H9 (cell line): ENCODE data around the gene TRIM59. TPM values are rescaled to one million over a fixed set of nuclear protein-coding genes. Genes with fewer than 3 reads are reported as not detected.

Experiments
- DNase-seq: peaks from one replicate; pipeline ENCODE4 v3.0.0-alpha.2; 2017
- H2AFZ ChIP-seq: one replicate; pipeline ENCODE4 v1.6.1; 2013; ENCODE audit warnings: mild to moderate bottlenecking, low read length, control low read depth, moderate library complexity
- H2AK5ac ChIP-seq: 2 replicates; pipeline ENCODE4 v1.6.1; 2013; ENCODE audit warnings: low read length, control low read depth, mixed read lengths; ENCODE audit not compliant: insufficient read length
- H2BK120ac ChIP-seq: one replicate; pipeline ENCODE4 v1.6.1; 2013; ENCODE audit warnings: low read depth, mild to moderate bottlenecking, low read length, control low read depth, inconsistent platforms; ENCODE audit not compliant: poor library complexity, severe bottlenecking
- H2BK12ac ChIP-seq: 2 replicates; pipeline ENCODE4 v1.6.1; 2013; ENCODE audit warnings: low read length, control low read depth, mixed read lengths, low read depth; ENCODE audit not compliant: insufficient read length
- H2BK15ac ChIP-seq: 2 replicates; pipeline ENCODE4 v1.6.1; 2013; ENCODE audit warnings: low read depth, low read length, control low read depth
- H2BK20ac ChIP-seq: one replicate; pipeline ENCODE4 v1.6.1; 2013; ENCODE audit warnings: low read depth, mild to moderate bottlenecking, low read length, control low read depth, inconsistent platforms; ENCODE audit not compliant: poor library complexity, severe bottlenecking
- H2BK5ac ChIP-seq: 2 replicates; pipeline ENCODE4 v1.6.1; 2013; ENCODE audit warnings: low read length, control low read depth, mixed read lengths; ENCODE audit not compliant: insufficient read length
- H3K14ac ChIP-seq: 2 replicates; pipeline ENCODE4 v1.6.1; 2013; ENCODE audit warnings: low read length, control low read depth; ENCODE audit not compliant: insufficient read depth
- H3K18ac ChIP-seq: 2 replicates; pipeline ENCODE4 v1.6.1; 2013; ENCODE audit warnings: low read depth, mild to moderate bottlenecking, mixed read lengths, low read length, control low read depth; ENCODE audit not compliant: insufficient read length
- H3K23ac ChIP-seq: 2 replicates; pipeline ENCODE4 v1.6.1; 2013; ENCODE audit warnings: low read length, control low read depth, mixed read lengths, low read depth; ENCODE audit not compliant: insufficient read length
- H3K23me2 ChIP-seq: 2 replicates; pipeline ENCODE4 v1.6.1; 2013; ENCODE audit warnings: low read depth, mild to moderate bottlenecking, mixed read lengths, low read length, control low read depth; ENCODE audit not compliant: insufficient read length, poor library complexity, severe bottlenecking
- H3K27ac ChIP-seq: 2 replicates; pipeline ENCODE4 v1.5.1; 2013; ENCODE audit warnings: low read length, control low read depth, mixed read lengths, low read depth; ENCODE audit not compliant: insufficient read length
- H3K27me3 ChIP-seq: 2 replicates; pipeline ENCODE4 v1.6.1; 2013; ENCODE audit warnings: low read length, control low read depth, inconsistent platforms; ENCODE audit not compliant: insufficient read depth
- H3K4ac ChIP-seq: 2 replicates; pipeline ENCODE4 v1.6.1; 2013; ENCODE audit warnings: low read depth, mild to moderate bottlenecking, control low read depth, inconsistent platforms, low read length, moderate library complexity
- H3K4me1 ChIP-seq: 2 replicates; pipeline ENCODE4 v1.6.1; 2013; ENCODE audit warnings: low read length, control low read depth, inconsistent platforms; ENCODE audit not compliant: insufficient read depth
- H3K4me2 ChIP-seq: 2 replicates; pipeline ENCODE4 v1.6.1; 2013; ENCODE audit warnings: low read length, control low read depth, mixed read lengths; ENCODE audit not compliant: insufficient read length, insufficient read depth
- H3K56ac ChIP-seq: 2 replicates; pipeline ENCODE4 v1.6.1; 2013; ENCODE audit warnings: low read depth, mild to moderate bottlenecking, mixed read lengths, low read length, control low read depth; ENCODE audit not compliant: insufficient read length
- H3K79me1 ChIP-seq: 2 replicates; pipeline ENCODE4 v1.6.1; 2013; ENCODE audit warnings: low read depth, mild to moderate bottlenecking, moderate library complexity, low read length, control low read depth, inconsistent platforms; ENCODE audit not compliant: insufficient read depth, poor library complexity, severe bottlenecking
- H3K79me2 ChIP-seq: 2 replicates; pipeline ENCODE4 v1.6.1; 2013; ENCODE audit warnings: low read length, control low read depth, inconsistent platforms; ENCODE audit not compliant: insufficient read depth
- H3K9ac ChIP-seq: 2 replicates; pipeline ENCODE4 v1.6.1; 2013; ENCODE audit warnings: low read length, control low read depth, mixed read lengths; ENCODE audit not compliant: insufficient read length; ENCODE audit errors: extremely low read depth
- H3K9me3 ChIP-seq: one replicate; pipeline ENCODE4 v1.6.1; 2013; ENCODE audit warnings: low read depth, low read length, inconsistent platforms; ENCODE audit not compliant: control insufficient read depth
- H3T11ph ChIP-seq: one replicate; pipeline ENCODE4 v1.6.1; 2013; ENCODE audit warnings: mild to moderate bottlenecking, low read length, control low read depth, inconsistent platforms
- H4K20me1 ChIP-seq: one replicate; pipeline ENCODE4 v1.6.1; 2013; ENCODE audit not compliant: control insufficient read depth, insufficient read length, insufficient read depth
- H4K5ac ChIP-seq: 2 replicates; pipeline ENCODE4 v1.6.1; 2013; ENCODE audit warnings: low read depth, mild to moderate bottlenecking, mixed read lengths, low read length, control low read depth; ENCODE audit not compliant: insufficient read length
- H4K8ac ChIP-seq: replicated peaks from 2 replicates; pipeline ENCODE4 v1.6.1; 2013; ENCODE audit warnings: low read length, control low read depth, mixed read lengths, low read depth; ENCODE audit not compliant: insufficient read length
- H4K91ac ChIP-seq: 2 replicates; pipeline ENCODE4 v1.6.1; 2013; ENCODE audit warnings: low read depth, mild to moderate bottlenecking, moderate library complexity, mixed read lengths, low read length, control low read depth; ENCODE audit not compliant: insufficient read length
- H3K27ac Mint-ChIP-seq, 3 experiments: 2 replicates in 2 of 3; 3 replicates in 1 of 3; pipeline ENCODE4 v1.8.0; 2020 to 2021; ENCODE audit warnings: mixed read lengths in 3 of 3, mild to moderate bottlenecking in 1 of 3, moderate library complexity in 1 of 3
- H3K27me3 Mint-ChIP-seq: 2 replicates; pipeline ENCODE4 v1.8.0; 2021; ENCODE audit warnings: low read depth, mild to moderate bottlenecking, moderate library complexity, mixed read lengths
- H3K36me3 Mint-ChIP-seq, 3 experiments: 2 replicates in 2 of 3; 3 replicates in 1 of 3; pipeline ENCODE4 v1.8.0; 2020 to 2021; ENCODE audit warnings: low read depth in 3 of 3, mixed read lengths in 3 of 3; ENCODE audit not compliant: insufficient read depth in 1 of 3
- H3K4me1 Mint-ChIP-seq, 2 experiments: 2 replicates each; pipeline ENCODE4 v1.8.0; 2020; ENCODE audit warnings: mixed read lengths in 2 of 2
- H3K4me3 Mint-ChIP-seq, 2 experiments: 2 replicates in 1 of 2; 3 replicates in 1 of 2; pipeline ENCODE4 v1.8.0; 2020 to 2021; ENCODE audit warnings: mild to moderate bottlenecking in 2 of 2, mixed read lengths in 2 of 2, moderate library complexity in 1 of 2
- H3K9me3 Mint-ChIP-seq, 2 experiments: 2 replicates in 1 of 2; 3 replicates in 1 of 2; pipeline ENCODE4 v1.8.0; 2020; ENCODE audit warnings: mild to moderate bottlenecking in 2 of 2, mixed read lengths in 2 of 2, moderate library complexity in 1 of 2
- CTCF ChIP-seq: fragments of 200-600 bp; sonication (generic); conservative IDR thresholded peaks from 3 replicates; pipeline ENCODE4 v1.8.0; 2021; ENCODE audit warnings: antibody characterized with exemption, mild to moderate bottlenecking
- WGBS: extraction: QIAGEN DNeasy Blood & Tissue Kit; methylation state at CpG from one replicate; pipeline ENCODE4 v1.1.7; 2013; ENCODE audit warnings: missing lambda C conversion rate, low lambda C conversion rate, mixed read lengths; ENCODE audit not compliant: insufficient read length; ENCODE audit errors: extremely low coverage; 5-methylcytosine and 5-hydroxymethylcytosine counted together
- microRNA-seq: library from miRNA; unstranded; fragments of <30 nt; microRNA quantifications from one replicate; pipeline ENCODE4, GENCODE V29; 2020; ENCODE audit warnings: borderline microRNAs expressed
- total RNA-seq: library from RNA; stranded (reverse); gene quantifications from 2 replicates; pipeline ENCODE4 v1.2.1, GENCODE V29; 2021

Gene TRIM59
- total RNA-seq, 1 experiment from 2014 or later: 47.6 TPM

- Histone ChIP-seq H4K5ac (no peak overlapping the region), H2BK20ac (no peak overlapping the region), H4K8ac (no peak overlapping the region), H3K27ac (no peak overlapping the region), H2BK12ac (no peak overlapping the region), H3K9me3 (no peaks in the 10 kb centered on the region), H3K18ac (no peak overlapping the region), H3K14ac (no peak overlapping the region), H3K4ac (no peak overlapping the region), H3T11ph (no peak overlapping the region), H3K9ac (no peak overlapping the region), H3K23ac (no peak overlapping the region), H2BK5ac (no peak overlapping the region), H2AK5ac (no peak overlapping the region), H4K91ac (no peak overlapping the region), H3K27me3 (no peaks in the 10 kb centered on the region), H2BK15ac (no peak overlapping the region), H3K4me1 (no peaks in the 10 kb centered on the region), H3K23me2 (no peaks in the 10 kb centered on the region), H3K79me1 (peaks cover 3% of the 10 kb centered on the region), H3K4me2 (no peak overlapping the region), H3K79me2 (no peaks in the 10 kb centered on the region), H4K20me1 (no peaks in the 10 kb centered on the region), H2AFZ (no peak overlapping the region), H3K56ac (no peak overlapping the region), H2BK120ac (no peak overlapping the region)
- H3K4me1 Mint-ChIP-seq: peaks cover 5% of the 10 kb centered on the region in 2 experiments
- no CpG with 5 or more reads among the region's 3 CpGs for WGBS
- no peak overlapping the region for H3K4me3 Mint-ChIP-seq
- peak overlapping the region in 1 of 3 experiments; percentile 46; a peak in 1 of 7 replicates for H3K27ac Mint-ChIP-seq
- no peak for TF ChIP-seq CTCF
- DNase-seq: no peak
- H3K9me3 Mint-ChIP-seq: no peaks in the 10 kb centered on the region
- no peaks in the 10 kb centered on the region for H3K27me3 Mint-ChIP-seq
- H3K36me3 Mint-ChIP-seq: no peaks in the 10 kb centered on the region
These were observed 58.9 kb downstream of the TRIM59 start for GRCh38 chr3:160390565-160391138.

Small RNA genes within 50 kb of the gene (microRNA-seq; reads per million reads assigned to microRNA genes)
- gene MIR15B: 190 reads per million, percentile 80 among the genes with 10 or more reads in this experiment
- gene MIR16-2: 56.1 reads per million, percentile 67 among the genes with 10 or more reads in this experiment

Other genes starting within 250 kb of the TRIM59 start
- 0.13 and 0.15 TPM in 2 replicates for gene C3orf80, start 224.4 kb downstream of the TRIM59 start, total RNA-seq
- 22.6 and 29.0 TPM in 2 replicates for gene IFT80, start 50.6 kb downstream of the TRIM59 start, total RNA-seq
- gene SMC4, start 50.1 kb downstream of the TRIM59 start, total RNA-seq: 120 and 130 TPM in 2 replicates
- 76.7 and 81.0 TPM in 2 replicates for gene KPNA4, start 115.8 kb upstream of the TRIM59 start, total RNA-seq
- not detected in 2 replicates for gene ARL14, start 227.4 kb upstream of the TRIM59 start, total RNA-seq